G401 (cell line): Measurements from ENCODE around the gene ELK3. TPM values are rescaled to one million over a fixed set of nuclear protein-coding genes. Genes with fewer than 3 reads are reported as not detected.

Experiments
- DNase-seq: peaks from one replicate; pipeline ENCODE4 v3.0.0-alpha.2; 2015; ENCODE audit warnings: low spot score
- in situ Hi-C: cut with HindIII; loops from 2 replicates; pipeline ENCODE4 v1.10.0; 2016; ENCODE audit warnings: low sequenced_read_pairs, mixed read lengths
- total RNA-seq: library from RNA; depleted of rRNA; stranded (reverse); fragments of >200 nt; shearing (Covaris generic); gene quantifications from 2 replicates; pipeline ENCODE4 v1.2.3, GENCODE V29; 2014

Gene ELK3
- total RNA-seq, 1 experiment from 2014 or later = 12.4 TPM

GRCh38 chr12:96208346-96208745, 14.2 kb downstream of the ELK3 start:
- DNase-seq = peak; percentile 27
- in situ Hi-C loops = no loop called here

- DNase-seq = peak; percentile 67
- in situ Hi-C loops = no loop called here
Observed at GRCh38 chr12:96208801-96209549, 14.8 kb downstream of the ELK3 start.

GRCh38 chr12:96210376-96211055, 16.3 kb downstream of the ELK3 start:
- peak; percentile 14 for DNase-seq
- in situ Hi-C loops = no loop called here

- in situ Hi-C loops = no loop called here
- DNase-seq = peak; percentile 72
Observed at GRCh38 chr12:96211988-96212387, 17.8 kb downstream of the ELK3 start.

- peak; percentile 12 for DNase-seq
- in situ Hi-C loops = no loop called here
Observed at GRCh38 chr12:96212456-96213375, 18.5 kb downstream of the ELK3 start.

GRCh38 chr12:96213869-96214268, 19.7 kb downstream of the ELK3 start:
- in situ Hi-C loops = no loop called here

GRCh38 chr12:96215919-96216273, 21.7 kb downstream of the ELK3 start:
- peak; percentile 16 for DNase-seq
- in situ Hi-C loops = no loop called here

More at GRCh38 chr12:96213869-96214268, 19.7 kb downstream of the ELK3 start:
- DNase-seq = no peak

GRCh38 chr12:96218989-96219678, 25.0 kb downstream of the ELK3 start:
- DNase-seq = no peak
- in situ Hi-C loops = no loop called here

- in situ Hi-C loops = no loop called here
- DNase-seq = no peak
Observed at GRCh38 chr12:96219700-96220206, 25.6 kb downstream of the ELK3 start.

- peak; percentile 54 for DNase-seq
- in situ Hi-C loops = no loop called here
Observed at GRCh38 chr12:96220902-96221301, 26.7 kb downstream of the ELK3 start.

GRCh38 chr12:96221391-96221790, 27.2 kb downstream of the ELK3 start:
- DNase-seq = no peak
- in situ Hi-C loops = no loop called here

- in situ Hi-C loops = no loop called here
Observed at GRCh38 chr12:96223411-96224218, 29.4 kb downstream of the ELK3 start.

GRCh38 chr12:96224219-96224615, 30.0 kb downstream of the ELK3 start:
- in situ Hi-C loops = no loop called here
- DNase-seq = no peak

More at GRCh38 chr12:96223411-96224218, 29.4 kb downstream of the ELK3 start:
- no peak for DNase-seq

GRCh38 chr12:96225044-96225855, 31.1 kb downstream of the ELK3 start:
- in situ Hi-C loops = no loop called here
- peak; percentile 74 for DNase-seq

GRCh38 chr12:96225994-96226399, 31.8 kb downstream of the ELK3 start:
- no peak for DNase-seq
- in situ Hi-C loops = no loop called here

GRCh38 chr12:96226401-96226800, 32.2 kb downstream of the ELK3 start:
- DNase-seq = no peak
- in situ Hi-C loops = no loop called here

- peak; percentile 61 for DNase-seq
- in situ Hi-C loops = no loop called here
Observed at GRCh38 chr12:96226801-96227348, 32.7 kb downstream of the ELK3 start.
